ENCODE data around the gene POLR1D. TPM values are rescaled to one million over a fixed set of nuclear protein-coding genes. Genes with fewer than 3 reads are reported as not detected.

Gene POLR1D
- total RNA-seq, 1 experiment from 2014 or later, result 198 TPM

GRCh38 chr13:27672025-27672424 lies 50.3 kb downstream of the POLR1D start (continued):
- TF ChIP-seq SMAD3 (CRISPR knock-in tag; IDR thresholded peaks at IDR 0.05; ENCODE audit: borderline replicate concordance) (no peak), FOXJ3 (CRISPR knock-in tag; IDR thresholded peaks at IDR 0.05; ENCODE audit: borderline replicate concordance) (no peak), ZNF138 (CRISPR knock-in tag; conservative IDR thresholded peaks at IDR 0.05) (no peak), TP53 (CRISPR knock-in tag; IDR thresholded peaks at IDR 0.05) (no peak), ZNF416 (CRISPR knock-in tag; IDR thresholded peaks at IDR 0.05) (no peak), AFF4 (CRISPR knock-in tag; IDR thresholded peaks at IDR 0.05; ENCODE audit: borderline replicate concordance) (no peak)

Other genes with a start within 250 kb of the POLR1D start
- 77.0 to 88.7 TPM (median 78.4 TPM) in 3 replicates for gene GTF3A, start 197.3 kb upstream of the POLR1D start, total RNA-seq (2021)
- 42.0 to 50.0 TPM (median 45.1 TPM) in 3 replicates for gene MTIF3, start 171.3 kb upstream of the POLR1D start, total RNA-seq (2021)
- gene LNX2, start 1.4 kb upstream of the POLR1D start, total RNA-seq (2021), result 9.6 to 10.1 TPM (median 9.8 TPM) in 3 replicates
- gene GSX1, start 170.6 kb downstream of the POLR1D start, total RNA-seq (2021), result not detected in 3 replicates